HCT116 (cell line): ENCODE measurements around the gene HOXB1. TPM values are rescaled to one million over a fixed set of nuclear protein-coding genes. Genes with fewer than 3 reads are reported as not detected.

ENCODE experiments used
- ATAC-seq: fragments of 200-7000 bp; cut with Tn5 transposase; 2 replicates; pipeline ENCODE4 v1.9.1; 2020; ENCODE audit warnings: mild to moderate bottlenecking, moderate library complexity
- BruUV-seq: library from RNA; stranded (reverse); fragments of 400-500 nt; replicated peaks from 2 replicates; lab custom pipeline; 2021; lab: Mats Ljungman, UMichigan
- CTCF ChIA-PET: fragments of 300-600 bp; sonication (Branson Sonifier 250); formaldehyde crosslinking; loops from one replicate; lab custom pipeline; 2021; ENCODE audit warnings: antibody characterized with exemption; lab: Charles Lee
- POLR2A ChIA-PET: fragments of 300-600, 350-600 bp; sonication (Branson Sonifier 250); formaldehyde crosslinking; loops from one replicate; lab custom pipeline; 2021; ENCODE audit warnings: antibody characterized with exemption; lab: Charles Lee
- RAD21 ChIA-PET, 2 experiments: fragments of 300-600 bp; sonication (Branson Sonifier 250); formaldehyde crosslinking; loops; one replicate each; lab custom pipeline; 2023; ENCODE audit warnings: low total read pairs in 2 of 2; ENCODE audit not compliant: uncharacterized antibody in 2 of 2, unreplicated experiment in 2 of 2, low non-redundant PET in 1 of 2; lab: Charles Lee
- DNase-seq: peaks from one replicate; pipeline ENCODE4 v3.0.0-alpha.2; 2010; ENCODE audit warnings: low read depth, low spot score
- H2AFZ ChIP-seq: fragments of 200-600 bp; shearing (Covaris generic), sonication (generic); 2 replicates; pipeline ENCODE4 v1.6.1; 2017; ENCODE audit warnings: low read depth, mixed run types, mixed read lengths, antibody characterized with exemption, low read length; ENCODE audit not compliant: poor library complexity, severe bottlenecking
- H3K27ac ChIP-seq: 2 replicates; pipeline ENCODE4 v1.5.1; 2012; ENCODE audit warnings: low read depth, low read length
- H3K27me3 ChIP-seq: fragments of 200-600 bp; sonication (generic); 2 replicates; pipeline ENCODE4 v1.6.1; 2016; ENCODE audit warnings: mixed run types, low read length, mixed read lengths; ENCODE audit not compliant: insufficient read depth
- H3K36me3 ChIP-seq, 2 experiments: fragments of 200-500 bp in 1 of 2; fragments of 200-600 bp in 1 of 2; sonication (Bioruptor generic) in 1 of 2; sonication (generic) in 1 of 2; 2 replicates each; pipeline versions ENCODE4 v1.5.1 to v1.6.1; 2014 to 2016; ENCODE audit warnings: low read length in 2 of 2, inconsistent platforms in 1 of 2, mixed read lengths in 1 of 2, mixed run types in 1 of 2; ENCODE audit not compliant: insufficient read depth in 2 of 2, control insufficient read depth in 1 of 2
- H3K4me1 ChIP-seq, 2 experiments: fragments of 200-600 bp in 1 of 2; sonication (generic) in 1 of 2; 2 replicates each; pipeline versions ENCODE4 v1.5.1 to v1.6.1; 2012 to 2017; ENCODE audit warnings: low read length in 2 of 2, inconsistent platforms in 1 of 2, mild to moderate bottlenecking in 1 of 2, mixed read lengths in 1 of 2, mixed run types in 1 of 2, moderate library complexity in 1 of 2; ENCODE audit not compliant: insufficient read depth in 2 of 2, control insufficient read depth in 1 of 2
- H3K4me2 ChIP-seq: fragments of 200-600 bp; sonication (generic); 2 replicates; pipeline ENCODE4 v1.6.1; 2017; ENCODE audit warnings: mixed run types, low read length, mixed read lengths
- H3K4me3 ChIP-seq, 2 experiments: fragments of 200-600 bp in 1 of 2; sonication (generic) in 1 of 2; replicated peaks in 1 of 2; 2 replicates each; pipeline ENCODE4 v1.5.1; 2011 to 2016; ENCODE audit warnings: low read length in 2 of 2, control low read depth in 1 of 2, low read depth in 1 of 2, mild to moderate bottlenecking in 1 of 2, mixed read lengths in 1 of 2, mixed run types in 1 of 2
- H3K79me2 ChIP-seq: fragments of 200-600 bp; sonication (generic); 2 replicates; pipeline ENCODE4 v1.6.1; 2017; ENCODE audit warnings: mild to moderate bottlenecking, mixed run types, low read length, moderate library complexity, mixed read lengths; ENCODE audit not compliant: insufficient read depth
- H3K9ac ChIP-seq: fragments of 200-600 bp; sonication (generic); 2 replicates; pipeline ENCODE4 v1.6.1; 2016; ENCODE audit warnings: low read length, mixed read lengths
- H3K9me2 ChIP-seq: fragments of 200-600 bp; sonication (generic), shearing (Covaris generic); 2 replicates; pipeline ENCODE4 v1.6.1; 2017; ENCODE audit warnings: mixed run types, mild to moderate bottlenecking, moderate library complexity; ENCODE audit not compliant: insufficient read depth
- H3K9me3 ChIP-seq, 2 experiments: fragments of 200-500 bp in 1 of 2; fragments of 200-600 bp in 1 of 2; sonication (Bioruptor generic) in 1 of 2; sonication (generic) in 1 of 2; 2 replicates each; pipeline ENCODE4 v1.6.1; 2014 to 2017; ENCODE audit warnings: low read length in 2 of 2, mixed read lengths in 2 of 2, inconsistent platforms in 1 of 2, low read depth in 1 of 2, mild to moderate bottlenecking in 1 of 2, mixed run types in 1 of 2, moderate library complexity in 1 of 2; ENCODE audit not compliant: control insufficient read depth in 1 of 2, insufficient read depth in 1 of 2
- H4K20me1 ChIP-seq: fragments of 200-600 bp; sonication (generic), shearing (Covaris generic); 2 replicates; pipeline ENCODE4 v1.6.1; 2017; ENCODE audit warnings: mixed run types, mild to moderate bottlenecking, moderate library complexity; ENCODE audit not compliant: insufficient read depth
- ATF3 ChIP-seq: IDR thresholded peaks from 2 replicates; pipeline ENCODE4 v1.6.1; 2012
- CTCF ChIP-seq, 3 experiments: fragments of 200-600 bp in 1 of 3; sonication (generic) in 1 of 3; IDR thresholded peaks in 2 of 3; conservative IDR thresholded peaks in 1 of 3; 2 replicates each; pipeline ENCODE4 v1.5.1; 2012 to 2017; ENCODE audit warnings: low read depth in 2 of 3, low read length in 2 of 3, antibody characterized with exemption in 1 of 3, borderline replicate concordance in 1 of 3, control low read depth in 1 of 3, mild to moderate bottlenecking in 1 of 3, mixed read lengths in 1 of 3, mixed run types in 1 of 3, moderate library complexity in 1 of 3; ENCODE audit not compliant: insufficient read depth in 1 of 3
- EGR1 ChIP-seq: IDR thresholded peaks from 2 replicates; pipeline ENCODE4 v1.6.1; 2012; ENCODE audit warnings: low read depth
- ELF1 ChIP-seq: IDR thresholded peaks from 2 replicates; pipeline ENCODE4 v1.6.1; 2012; ENCODE audit warnings: low read depth, borderline replicate concordance
- EZH2phosphoT487 ChIP-seq: fragments of 200-600 bp; IDR thresholded peaks from 2 replicates; pipeline ENCODE4 v1.6.1; 2018; ENCODE audit warnings: antibody characterized with exemption, borderline replicate concordance
- FOSL1 ChIP-seq: IDR thresholded peaks from 2 replicates; pipeline ENCODE4 v1.6.1; 2012; ENCODE audit warnings: low read depth
- JUND ChIP-seq: IDR thresholded peaks from 2 replicates; pipeline ENCODE4 v1.6.1; 2012
- MAX ChIP-seq: IDR thresholded peaks from 2 replicates; pipeline ENCODE4 v1.6.1; 2012
- POLR2A ChIP-seq: IDR thresholded peaks from 2 replicates; pipeline ENCODE4 v1.7.0; 2011; ENCODE audit warnings: borderline replicate concordance; ENCODE audit not compliant: insufficient read depth, insufficient read length; ENCODE audit errors: extremely low read depth
- POLR2AphosphoS5 ChIP-seq: IDR thresholded peaks from 2 replicates; pipeline ENCODE4 v1.6.1; 2011; ENCODE audit warnings: mild to moderate bottlenecking, low read depth, low read length, moderate library complexity
- RAD21 ChIP-seq: IDR thresholded peaks from 2 replicates; pipeline ENCODE4 v1.6.1; 2012; ENCODE audit warnings: low read depth, mild to moderate bottlenecking
- REST ChIP-seq: IDR thresholded peaks from 2 replicates; pipeline ENCODE4 v1.6.1; 2012; ENCODE audit warnings: low read depth
- SIN3A ChIP-seq: IDR thresholded peaks from 2 replicates; pipeline ENCODE4 v1.6.1; 2012; ENCODE audit warnings: low read depth
- SP1 ChIP-seq: IDR thresholded peaks from 2 replicates; pipeline ENCODE4 v1.6.1; 2012; ENCODE audit warnings: low read depth
- SRF ChIP-seq: IDR thresholded peaks from 2 replicates; pipeline ENCODE4 v1.6.1; 2012; ENCODE audit warnings: low read depth
- YY1 ChIP-seq: IDR thresholded peaks from 2 replicates; pipeline ENCODE4 v1.6.1; 2011; ENCODE audit warnings: low read length, low read depth, moderate library complexity, mild to moderate bottlenecking; ENCODE audit not compliant: insufficient replicate concordance; ENCODE audit errors: extremely low read depth
- ZBTB33 ChIP-seq: IDR thresholded peaks from 2 replicates; pipeline ENCODE4 v1.6.1; 2011; ENCODE audit warnings: mild to moderate bottlenecking, low read length, moderate library complexity; ENCODE audit not compliant: insufficient replicate concordance; ENCODE audit errors: extremely low read depth
- ZFX ChIP-seq: fragments of 450-650 bp; IDR thresholded peaks from 2 replicates; pipeline ENCODE4 v1.6.1; 2017
- intact Hi-C: fragments of 100-400 bp; cut with micrococcal nuclease; formaldehyde crosslinking; loops from 2 replicates; pipeline ENCODE4 v1.10.0; 2022
- total RNA-seq: library from RNA; stranded (reverse); gene quantifications from one replicate; pipeline ENCODE4 v1.2.1, GENCODE V29; 2021; ENCODE audit not compliant: unreplicated experiment

The HOXB1 gene
- total RNA-seq, 1 experiment from 2014 or later: not detected

- Histone ChIP-seq H3K9me2 (no peaks in the 10 kb centered on the region), H3K79me2 (no peaks in the 10 kb centered on the region), H4K20me1 (no peaks in the 10 kb centered on the region), H3K27ac (no peak overlapping the region), H3K27me3 (no peaks in the 10 kb centered on the region), H3K4me1 (peaks cover 0 to 7% of the 10 kb centered on the region in 2 experiments; a peak in 2 of 4 replicates), H3K4me2 (no peak overlapping the region), H3K4me3 (no peak overlapping the region), H3K9ac (no peak overlapping the region), H3K9me3 (no peaks in the 10 kb centered on the region), H2AFZ (no peak overlapping the region), H3K36me3 (no peaks in the 10 kb centered on the region)
- no peak for ATAC-seq
- DNase-seq: no peak
- CTCF ChIA-PET: no interaction called here
- no peak for TF ChIP-seq POLR2A
- TF ChIP-seq YY1: no peak
- TF ChIP-seq SIN3A: no peak
- no peak for TF ChIP-seq EGR1
- no peak for TF ChIP-seq RAD21
- no peak for TF ChIP-seq MAX
- TF ChIP-seq CTCF (IDR thresholded peaks at IDR 0.05 in 2 of 3, conservative IDR thresholded peaks at IDR 0.05 in 1 of 3; ENCODE audit: borderline replicate concordance in 1 of 3, insufficient read depth in 1 of 3, low read depth in 2 of 3, low read length in 2 of 3): no peak
- no peak for TF ChIP-seq EZH2phosphoT487
- no peak for TF ChIP-seq ELF1
- TF ChIP-seq SRF: no peak
- TF ChIP-seq ATF3: no peak
- TF ChIP-seq JUND: no peak
- no peak for TF ChIP-seq POLR2AphosphoS5
- no peak for TF ChIP-seq FOSL1
- no peak for TF ChIP-seq ZBTB33
- TF ChIP-seq REST: no peak
- no peak for TF ChIP-seq ZFX
- no peak for TF ChIP-seq SP1
- POLR2A ChIA-PET: no interaction called here
- intact Hi-C loops: no loop called here
- no TSS peak for BruUV-seq
- RAD21 ChIA-PET: no interaction called here
Observed at GRCh38 chr17:48528936-48529682, 1.7 kb downstream of the HOXB1 start.
